ENCODE results near the gene RASGRF1.

The RASGRF1 gene

GRCh38 chr15:78938658-78939488, 151.7 kb downstream of the RASGRF1 start:
- DNase-seq (ENCODE audit: low read depth), result no peak
- H3K4me3 ChIP-seq (ENCODE audit: low read length), result no peak overlapping the region
- TF ChIP-seq, protein P1, sequence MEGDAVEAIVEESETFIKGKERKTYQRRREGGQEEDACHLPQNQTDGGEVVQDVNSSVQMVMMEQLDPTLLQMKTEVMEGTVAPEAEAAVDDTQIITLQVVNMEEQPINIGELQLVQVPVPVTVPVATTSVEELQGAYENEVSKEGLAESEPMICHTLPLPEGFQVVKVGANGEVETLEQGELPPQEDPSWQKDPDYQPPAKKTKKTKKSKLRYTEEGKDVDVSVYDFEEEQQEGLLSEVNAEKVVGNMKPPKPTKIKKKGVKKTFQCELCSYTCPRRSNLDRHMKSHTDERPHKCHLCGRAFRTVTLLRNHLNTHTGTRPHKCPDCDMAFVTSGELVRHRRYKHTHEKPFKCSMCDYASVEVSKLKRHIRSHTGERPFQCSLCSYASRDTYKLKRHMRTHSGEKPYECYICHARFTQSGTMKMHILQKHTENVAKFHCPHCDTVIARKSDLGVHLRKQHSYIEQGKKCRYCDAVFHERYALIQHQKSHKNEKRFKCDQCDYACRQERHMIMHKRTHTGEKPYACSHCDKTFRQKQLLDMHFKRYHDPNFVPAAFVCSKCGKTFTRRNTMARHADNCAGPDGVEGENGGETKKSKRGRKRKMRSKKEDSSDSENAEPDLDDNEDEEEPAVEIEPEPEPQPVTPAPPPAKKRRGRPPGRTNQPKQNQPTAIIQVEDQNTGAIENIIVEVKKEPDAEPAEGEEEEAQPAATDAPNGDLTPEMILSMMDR (IDR thresholded peaks at IDR 0.05; ENCODE audit: insufficient read depth, low read depth, low read length, missing control alignments), result no peak

GRCh38 chr15:78937132-78937739, 153.3 kb downstream of the RASGRF1 start:
- no peak for DNase-seq (ENCODE audit: low read depth)
- TF ChIP-seq, protein P1 (IDR thresholded peaks at IDR 0.05; ENCODE audit: insufficient read depth, low read depth, low read length, missing control alignments), result no peak
- H3K4me3 ChIP-seq (ENCODE audit: low read length), result no peak overlapping the region

- DNase-seq (ENCODE audit: low read depth), result no peak
- H3K4me3 ChIP-seq (ENCODE audit: low read length), result no peak overlapping the region
- TF ChIP-seq, protein P1 (IDR thresholded peaks at IDR 0.05; ENCODE audit: insufficient read depth, low read depth, low read length, missing control alignments), result no peak
Measured at GRCh38 chr15:78934655-78935023, 155.9 kb downstream of the RASGRF1 start.

DNA sequence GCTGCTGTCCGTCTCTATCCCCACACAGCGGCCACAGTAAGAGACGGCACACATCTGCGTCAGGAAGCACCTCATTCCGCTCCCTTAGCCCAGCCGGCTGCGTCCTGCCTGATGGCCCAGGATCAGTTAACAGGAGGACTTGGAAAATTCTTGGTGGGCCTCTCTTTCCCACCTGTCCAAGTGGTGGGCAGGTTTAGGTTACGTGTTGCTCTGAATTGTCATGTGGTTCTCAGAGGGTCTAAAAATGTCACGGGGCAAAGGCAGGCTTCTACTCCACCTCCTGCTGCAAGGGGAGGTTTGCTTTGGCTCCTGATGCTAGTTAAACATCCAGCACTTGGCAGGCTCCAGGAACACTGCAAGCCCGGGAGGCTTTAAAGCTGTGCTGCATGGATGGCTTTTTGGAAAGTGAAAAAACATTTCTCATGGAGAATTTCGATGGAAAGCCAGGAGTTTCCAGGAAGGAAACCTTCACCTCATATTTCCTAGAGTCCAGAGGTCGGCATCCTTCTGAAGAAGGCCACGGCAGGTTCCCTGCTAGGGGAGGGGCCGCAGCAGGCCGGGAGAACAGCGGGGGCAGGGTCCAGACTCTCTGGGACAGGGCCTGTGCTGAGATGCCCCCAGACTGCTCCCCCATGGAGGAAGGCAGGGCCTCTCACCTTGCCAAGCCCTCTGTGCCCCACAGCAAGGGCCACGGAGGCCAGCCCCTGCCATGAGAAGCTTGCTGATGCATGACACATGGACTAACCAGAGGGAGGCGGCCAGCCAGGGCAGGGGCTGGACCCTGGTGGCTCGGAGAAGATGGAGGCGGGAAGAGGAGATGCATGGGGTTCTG, 156.5 kb downstream of the RASGRF1 start:
- DNase-seq (ENCODE audit: low read depth), result no peak
- H3K4me3 ChIP-seq (ENCODE audit: low read length), result no peak overlapping the region
- TF ChIP-seq, protein P1 (IDR thresholded peaks at IDR 0.05; ENCODE audit: insufficient read depth, low read depth, low read length, missing control alignments), result no peak

- H3K4me3 ChIP-seq (ENCODE audit: low read length), result no peak overlapping the region
- TF ChIP-seq, protein P1 (IDR thresholded peaks at IDR 0.05; ENCODE audit: insufficient read depth, low read depth, low read length, missing control alignments), result no peak
- no peak for DNase-seq (ENCODE audit: low read depth)
Measured at GRCh38 chr15:78933187-78933822, 157.3 kb downstream of the RASGRF1 start.

GRCh38 chr15:78932258-78932808, 158.2 kb downstream of the RASGRF1 start:
- DNase-seq (ENCODE audit: low read depth), result no peak
- no peak overlapping the region for H3K4me3 ChIP-seq (ENCODE audit: low read length)

More at GRCh38 chr15:78932258-78932808, 158.2 kb downstream of the RASGRF1 start:
- TF ChIP-seq, protein P1 (IDR thresholded peaks at IDR 0.05; ENCODE audit: insufficient read depth, low read depth, low read length, missing control alignments), result no peak

All from epithelial cell of esophagus (primary cell).